GM10248 (cell line): ENCODE results near the gene NFATC2.

Source experiments
- CTCF ChIA-PET: fragments of 300-600 bp; sonication (Branson Sonifier 250); formaldehyde crosslinking; extraction: SDS; loops from one replicate; lab custom pipeline; 2021; ENCODE audit warnings: antibody characterized with exemption; lab: Yijun Ruan, JAX
- POLR2A ChIA-PET: fragments of 350-650 bp; sonication (Branson Sonifier 250); formaldehyde crosslinking; extraction: SDS; loops from one replicate; lab custom pipeline; 2020; ENCODE audit warnings: antibody characterized with exemption; lab: Yijun Ruan, JAX
- DNase-seq: peaks from one replicate; pipeline ENCODE4 v3.0.0; 2012; ENCODE audit errors: extremely low spot score
- TF ChIP-seq, protein P1 (sequence below): IDR thresholded peaks from 2 replicates; pipeline ENCODE4 v1.5.1; 2012; ENCODE audit warnings: mild to moderate bottlenecking, low read depth; ENCODE audit errors: extremely low read depth, missing control alignments, control extremely low read depth

Gene NFATC2

DNA sequence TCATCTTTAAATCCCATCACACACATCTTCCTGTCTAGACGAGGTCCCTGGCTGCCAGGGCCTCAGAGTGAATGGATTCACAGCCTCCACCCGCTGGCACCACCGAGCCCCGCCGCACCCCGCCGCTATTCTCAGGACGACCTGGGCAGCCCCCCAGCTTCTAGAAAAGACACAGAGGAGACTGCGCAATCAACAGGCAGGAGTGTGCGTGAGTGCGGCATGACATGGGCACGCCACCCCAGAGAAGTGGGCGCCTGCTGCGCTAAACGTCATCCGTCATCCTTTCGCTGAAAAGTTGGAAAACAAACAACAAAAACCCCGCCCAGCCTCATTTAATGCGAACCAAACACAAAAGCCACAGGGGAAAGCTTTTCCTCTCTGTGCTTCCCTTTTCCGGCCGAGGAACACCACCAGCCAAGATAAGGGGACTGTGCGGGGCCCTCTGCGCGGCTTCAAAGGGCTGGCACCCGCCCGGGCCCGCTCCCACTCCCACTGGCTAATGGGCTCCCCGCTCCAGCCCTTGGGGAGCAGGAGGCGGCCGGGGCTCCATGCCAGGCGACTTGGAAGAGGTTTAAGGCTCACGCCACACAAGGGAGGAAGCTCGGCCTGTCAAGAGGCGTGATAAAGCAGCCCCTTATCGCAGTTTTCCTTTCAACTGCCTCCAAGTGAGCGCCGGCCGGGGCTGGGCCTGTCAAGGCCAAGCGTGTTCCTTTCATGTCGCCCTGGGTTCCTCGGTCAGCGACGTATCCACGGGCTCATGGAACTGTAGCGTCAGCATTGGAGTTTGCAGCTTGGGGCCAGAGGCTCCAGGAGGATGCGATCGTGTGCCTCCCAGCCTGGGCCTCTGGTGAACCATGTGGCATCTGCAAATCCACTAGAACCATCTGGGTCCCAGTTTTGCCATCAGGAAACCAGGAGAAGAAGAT lies 50.1 kb downstream of the NFATC2 start:
- TF ChIP-seq, protein P1, sequence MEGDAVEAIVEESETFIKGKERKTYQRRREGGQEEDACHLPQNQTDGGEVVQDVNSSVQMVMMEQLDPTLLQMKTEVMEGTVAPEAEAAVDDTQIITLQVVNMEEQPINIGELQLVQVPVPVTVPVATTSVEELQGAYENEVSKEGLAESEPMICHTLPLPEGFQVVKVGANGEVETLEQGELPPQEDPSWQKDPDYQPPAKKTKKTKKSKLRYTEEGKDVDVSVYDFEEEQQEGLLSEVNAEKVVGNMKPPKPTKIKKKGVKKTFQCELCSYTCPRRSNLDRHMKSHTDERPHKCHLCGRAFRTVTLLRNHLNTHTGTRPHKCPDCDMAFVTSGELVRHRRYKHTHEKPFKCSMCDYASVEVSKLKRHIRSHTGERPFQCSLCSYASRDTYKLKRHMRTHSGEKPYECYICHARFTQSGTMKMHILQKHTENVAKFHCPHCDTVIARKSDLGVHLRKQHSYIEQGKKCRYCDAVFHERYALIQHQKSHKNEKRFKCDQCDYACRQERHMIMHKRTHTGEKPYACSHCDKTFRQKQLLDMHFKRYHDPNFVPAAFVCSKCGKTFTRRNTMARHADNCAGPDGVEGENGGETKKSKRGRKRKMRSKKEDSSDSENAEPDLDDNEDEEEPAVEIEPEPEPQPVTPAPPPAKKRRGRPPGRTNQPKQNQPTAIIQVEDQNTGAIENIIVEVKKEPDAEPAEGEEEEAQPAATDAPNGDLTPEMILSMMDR: no peak
- ChIA-PET CTCF (interaction anchor here (1.3 to 2.4 kb wide), 3 partner anchors 9 to 11 kb away, joined by 4 to 8 read pairs (median 6); no protein-coding TSS in a partner anchor), POLR2A (no interaction called here)
- no peak for DNase-seq

DNA sequence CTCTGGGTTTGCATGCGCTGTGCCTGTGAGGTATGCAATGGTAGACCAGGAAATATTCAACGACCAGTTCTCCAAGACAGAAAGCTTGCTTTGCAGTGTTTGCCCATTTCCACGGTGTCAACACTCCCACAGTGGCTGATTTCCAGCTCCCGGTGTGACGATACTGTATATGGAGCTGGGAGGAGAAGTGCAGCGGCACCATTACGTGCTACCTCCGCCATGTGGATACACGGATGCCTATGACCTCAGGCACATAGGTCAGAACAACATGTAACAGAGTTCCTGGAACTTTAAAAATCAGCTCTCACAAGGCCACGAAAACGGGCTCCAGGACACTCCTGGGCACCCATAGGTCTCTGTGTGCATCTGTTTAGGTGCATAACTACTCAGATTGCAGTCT lies 51.1 kb downstream of the NFATC2 start:
- DNase-seq: no peak
- POLR2A ChIA-PET: no interaction called here

DNA sequence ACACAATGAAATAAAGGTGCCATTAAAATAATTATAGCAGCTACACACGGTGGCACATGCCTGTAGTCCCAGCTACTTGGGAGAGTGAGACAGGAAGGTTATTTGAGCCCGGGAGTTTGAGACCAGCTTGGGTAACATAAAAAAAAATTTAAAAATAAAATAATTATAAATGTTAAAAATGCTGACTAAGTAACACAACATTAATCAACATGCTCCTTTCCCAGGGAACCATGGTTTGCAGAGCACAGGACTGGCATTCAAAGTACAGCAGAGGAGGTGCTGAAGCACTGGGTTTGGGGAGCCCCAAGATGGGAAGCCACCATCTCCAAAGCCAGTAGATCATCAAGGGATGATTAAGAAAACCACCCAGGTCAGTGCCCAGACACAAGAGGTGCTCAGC lies 51.9 kb downstream of the NFATC2 start:
- ChIA-PET CTCF (interaction anchor here (2.4 kb wide), 1 partner anchor 9 kb away, joined by 8 read pairs; no protein-coding TSS in a partner anchor), POLR2A (no interaction called here)
- TF ChIP-seq, protein P1: no peak
- no peak for DNase-seq

More for the DNA sequence above, 51.1 kb downstream of the NFATC2 start:
- CTCF ChIA-PET: interaction anchor here (2.4 kb wide), 1 partner anchor 9 kb away, joined by 8 read pairs; no protein-coding TSS in a partner anchor
- TF ChIP-seq, protein P1: no peak

DNA sequence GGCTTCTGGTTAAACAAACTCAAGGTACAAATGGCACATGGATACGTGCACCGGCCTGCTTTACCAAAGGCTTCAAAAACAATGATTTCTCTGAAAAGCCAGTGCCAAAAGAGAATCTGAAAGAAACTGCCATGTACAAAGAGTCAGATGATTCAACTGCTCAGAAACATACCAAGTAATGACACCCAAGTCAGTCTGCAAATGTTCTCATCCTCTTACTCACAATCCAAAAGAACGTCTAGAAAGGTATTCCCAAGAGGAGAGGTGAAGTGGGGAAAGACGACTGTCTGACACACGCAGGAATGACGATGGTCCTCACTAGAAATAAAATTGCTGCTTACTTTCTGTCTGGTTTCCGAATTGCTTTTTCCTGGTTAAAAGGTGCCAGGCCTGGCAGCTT lies 52.9 kb downstream of the NFATC2 start:
- DNase-seq: no peak
- CTCF ChIA-PET: no interaction called here
- POLR2A ChIA-PET: no interaction called here
- TF ChIP-seq, protein P1: no peak

DNA sequence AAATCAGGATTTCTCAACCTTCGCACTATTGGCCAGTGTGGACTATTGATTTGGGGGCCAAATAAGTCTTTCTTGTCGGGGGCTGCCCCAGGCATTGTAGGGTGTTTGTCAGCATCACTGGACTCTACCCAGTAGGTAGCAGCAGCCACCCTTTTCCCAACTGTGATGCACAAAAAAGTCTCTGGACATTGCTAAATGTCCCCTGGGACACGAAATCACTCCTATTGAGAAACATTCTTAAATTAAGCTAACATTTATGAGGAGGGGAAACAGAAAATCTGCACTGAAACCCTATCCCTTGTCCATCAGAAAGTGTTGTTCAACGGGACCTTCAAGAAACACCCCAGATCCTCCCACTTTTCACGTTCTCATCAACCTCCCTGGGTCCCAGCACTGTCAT lies 54.2 kb downstream of the NFATC2 start:
- DNase-seq: no peak
- CTCF ChIA-PET: no interaction called here
- TF ChIP-seq, protein P1: no peak
- POLR2A ChIA-PET: no interaction called here

DNA sequence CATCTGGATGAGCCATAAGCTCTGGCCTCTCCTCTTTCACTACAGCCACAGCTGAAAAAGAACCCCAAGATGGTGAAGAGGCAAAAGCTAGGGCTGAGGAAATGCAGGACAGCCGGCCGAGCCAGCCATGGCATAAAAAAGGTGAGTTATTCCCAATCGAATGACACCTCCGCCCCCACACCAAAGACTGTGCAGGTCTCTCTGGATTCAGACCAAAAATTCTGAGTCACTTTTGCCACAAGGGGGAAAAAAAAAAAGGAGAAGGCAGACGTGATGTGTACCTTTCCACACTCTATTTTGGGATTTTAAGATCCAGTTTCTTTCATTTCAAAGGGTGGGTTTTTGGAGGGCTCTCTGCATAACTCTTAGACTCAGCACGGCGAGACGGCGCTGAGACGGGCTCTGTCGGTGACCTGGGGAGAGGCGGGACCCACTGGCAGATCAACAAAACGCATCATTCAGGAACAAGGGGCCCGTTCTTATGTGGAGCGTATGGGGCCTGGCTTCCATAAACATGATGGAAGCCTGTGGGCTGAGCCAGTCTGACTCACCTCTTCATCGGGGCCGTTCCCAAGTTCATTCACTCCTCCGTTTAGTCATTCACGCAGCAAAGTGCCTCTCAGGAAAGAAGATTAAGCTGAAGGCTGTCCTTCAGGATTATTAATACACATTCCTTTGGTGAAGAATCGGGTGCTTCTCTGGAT lies 54.8 kb downstream of the NFATC2 start:
- TF ChIP-seq, protein P1: no peak
- POLR2A ChIA-PET: no interaction called here

More for the DNA sequence above, 54.8 kb downstream of the NFATC2 start:
- no peak for DNase-seq
- CTCF ChIA-PET: no interaction called here
